NOMO-1 treated with DMSO at 0.1 percent for 48 hours (cell line): ENCODE data around the gene HOXC10.
A peak's percentile ranks its signal among the peaks of the same experiment; 100 is the strongest.

Experiments
- DNase-seq: peaks from one replicate; lab custom pipeline; 2025; ENCODE audit not compliant: unreplicated experiment; lab: John Stamatoyannopoulos, UW

Gene HOXC10

DNA sequence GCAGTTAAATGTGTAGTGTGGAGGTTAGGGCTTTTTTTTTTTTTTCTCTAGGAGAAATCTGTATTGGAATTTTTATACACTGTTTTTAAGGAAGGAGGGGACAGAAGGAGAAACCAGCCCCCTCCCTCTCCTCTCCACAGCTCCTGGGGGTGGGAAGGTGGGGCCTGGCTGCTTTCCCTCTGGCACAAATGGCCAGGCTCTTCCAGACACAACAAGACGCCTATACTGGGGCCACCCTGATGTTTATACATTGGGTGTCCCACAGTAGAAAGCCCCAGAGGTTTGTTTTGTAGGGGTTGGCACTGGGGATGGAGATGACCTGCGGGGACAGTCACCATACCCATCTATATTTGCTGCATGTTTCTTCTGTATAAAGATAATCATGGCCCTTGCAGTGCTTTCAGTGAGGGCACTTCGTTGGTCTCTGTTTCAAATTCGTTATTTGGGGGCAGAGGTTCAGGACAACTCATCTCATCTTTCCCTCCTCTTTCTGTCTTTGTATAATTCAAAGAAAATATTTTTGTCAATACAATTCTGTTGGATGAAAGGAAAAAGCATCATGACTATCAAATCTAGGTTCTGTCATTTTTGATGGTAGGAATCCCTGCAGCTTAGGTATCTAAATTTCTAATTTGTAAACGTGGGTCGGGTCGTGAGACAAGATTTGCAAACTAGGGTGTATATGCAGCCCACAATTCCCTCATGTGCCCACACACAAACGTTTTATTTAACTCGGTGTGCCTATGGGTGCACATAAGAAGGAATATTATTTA, 7.9 kb upstream of the HOXC10 start:
- no peak for DNase-seq

- no peak for DNase-seq
Measured at GRCh38 chr12:53977596-53978445, 7.1 kb upstream of the HOXC10 start.

- no peak for DNase-seq
Measured at GRCh38 chr12:53978477-53979356, 6.2 kb upstream of the HOXC10 start.

- DNase-seq: no peak
Measured at GRCh38 chr12:53980104-53980801, 4.7 kb upstream of the HOXC10 start.

DNA sequence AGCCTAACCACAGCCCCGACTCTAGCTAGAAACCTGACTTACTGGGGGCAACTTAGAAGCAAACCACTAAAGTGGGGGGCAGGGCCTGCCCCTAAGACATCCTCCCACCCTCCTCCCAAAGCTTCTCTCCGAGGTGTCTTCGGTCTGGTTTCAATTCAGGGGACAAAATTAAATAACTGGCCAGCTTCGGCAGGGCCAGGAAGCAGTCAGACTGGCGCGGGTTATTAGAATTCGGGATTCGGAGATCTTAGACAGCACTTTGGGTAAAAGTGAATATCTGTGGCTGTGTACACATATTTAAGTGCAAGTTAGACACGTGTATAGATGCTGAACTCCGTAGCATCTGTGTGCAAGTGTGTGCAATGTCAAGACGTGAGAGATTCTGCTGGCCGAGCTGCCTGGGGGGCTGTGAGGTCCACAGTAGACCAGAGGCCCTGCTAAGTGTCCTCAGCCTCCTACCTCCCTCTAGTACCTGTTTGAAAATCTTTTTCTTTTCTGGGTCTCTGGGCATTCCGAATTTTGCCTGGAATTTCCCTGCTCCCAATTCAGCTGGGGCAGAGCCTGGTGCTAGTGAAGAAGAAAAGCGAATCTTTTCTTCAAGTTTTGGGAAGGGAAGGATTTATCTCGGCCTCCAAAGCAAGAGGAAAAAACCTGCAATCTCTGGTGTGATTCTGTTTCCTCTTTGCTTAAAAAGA, 4.0 kb upstream of the HOXC10 start:
- DNase-seq: no peak

- no peak for DNase-seq
Measured at GRCh38 chr12:53981634-53982565, 3.0 kb upstream of the HOXC10 start.

- no peak for DNase-seq
Measured at GRCh38 chr12:53982648-53983567, 2.0 kb upstream of the HOXC10 start.

DNA sequence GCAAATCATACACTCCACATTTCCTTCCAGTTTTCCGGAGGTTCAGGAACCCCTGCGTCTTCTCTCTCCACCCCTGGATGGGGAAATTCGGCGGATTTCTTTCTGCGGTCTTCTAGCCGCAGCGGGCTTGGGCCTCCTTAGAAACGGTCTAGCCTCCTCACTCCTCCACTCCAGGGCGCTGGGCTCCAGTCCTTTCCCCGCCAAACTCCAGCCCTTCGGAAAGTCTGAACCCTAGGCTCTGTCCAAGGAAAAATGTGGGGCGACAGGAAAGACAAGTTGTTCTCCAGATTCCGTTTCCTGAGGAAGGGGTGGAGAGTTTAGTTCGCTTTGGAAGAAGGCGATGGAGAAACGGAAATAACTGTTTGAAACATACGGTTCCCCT, 1.4 kb upstream of the HOXC10 start:
- peak; percentile 28 for DNase-seq

DNA sequence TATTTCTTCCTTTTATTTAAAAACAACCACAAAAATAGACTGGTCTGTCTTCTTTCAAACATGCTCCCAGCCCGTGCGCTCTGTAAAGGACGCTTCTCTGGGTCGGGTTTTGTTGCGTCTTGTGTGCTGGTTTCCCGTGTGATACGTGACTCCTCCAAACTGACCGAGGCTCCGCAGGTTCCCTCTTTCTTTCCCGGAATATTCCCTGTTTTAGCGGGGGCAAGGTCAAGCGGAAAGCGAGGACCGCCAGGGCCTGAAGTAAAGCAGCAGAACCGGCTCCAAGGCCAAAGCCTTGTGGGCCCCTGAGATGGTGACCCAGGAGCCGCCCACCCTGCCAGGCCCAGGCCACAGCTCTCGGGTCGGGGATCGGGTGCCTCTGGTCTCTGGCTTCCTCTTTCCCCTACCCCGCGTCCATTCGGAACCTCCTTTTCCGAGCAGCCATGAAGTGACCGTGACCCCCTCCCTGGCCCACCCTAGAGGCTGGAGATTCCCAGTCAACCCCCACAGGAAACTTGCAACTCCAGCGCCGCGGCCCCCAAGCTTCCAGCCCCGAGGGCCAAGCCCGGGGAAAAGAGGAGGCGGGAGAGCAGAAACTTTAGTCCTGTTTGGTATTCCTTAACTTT, 885 bp upstream of the HOXC10 start:
- DNase-seq: no peak

DNA sequence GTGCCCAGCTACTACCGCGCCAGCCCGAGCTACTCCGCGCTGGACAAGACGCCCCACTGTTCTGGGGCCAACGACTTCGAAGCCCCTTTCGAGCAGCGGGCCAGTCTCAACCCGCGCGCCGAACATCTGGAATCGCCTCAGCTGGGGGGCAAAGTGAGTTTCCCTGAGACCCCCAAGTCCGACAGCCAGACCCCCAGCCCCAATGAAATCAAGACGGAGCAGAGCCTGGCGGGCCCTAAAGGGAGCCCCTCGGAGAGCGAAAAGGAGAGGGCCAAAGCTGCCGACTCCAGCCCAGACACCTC, 697 bp downstream of the HOXC10 start:
- DNase-seq: no peak

GRCh38 chr12:53985994-53986685, 1.2 kb downstream of the HOXC10 start:
- no peak for DNase-seq

GRCh38 chr12:53986686-53987483, 1.9 kb downstream of the HOXC10 start:
- no peak for DNase-seq

DNA sequence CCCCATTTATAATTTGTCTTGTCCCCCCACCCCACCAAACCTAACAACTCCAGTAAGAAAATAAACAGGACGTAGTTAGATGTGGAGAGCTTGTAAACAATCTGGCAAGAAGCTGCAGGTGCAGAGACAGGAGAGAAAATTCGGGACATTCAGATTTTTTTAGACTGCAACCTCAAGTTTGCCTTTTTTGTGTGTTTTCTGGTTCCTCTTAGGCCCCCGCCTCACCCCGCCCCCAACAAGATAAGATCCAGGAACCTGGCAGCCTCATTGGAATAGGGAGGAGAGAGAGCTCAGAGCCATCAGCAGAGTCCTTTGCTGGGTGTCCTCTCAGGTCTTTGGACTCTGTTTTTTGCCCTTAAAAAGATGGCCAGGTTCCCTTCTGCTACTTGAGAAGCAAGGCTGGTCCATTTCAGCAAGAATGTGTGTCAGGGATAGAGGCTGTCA, 2.9 kb downstream of the HOXC10 start:
- no peak for DNase-seq

GRCh38 chr12:53988541-53989226, 3.7 kb downstream of the HOXC10 start:
- no peak for DNase-seq

DNA sequence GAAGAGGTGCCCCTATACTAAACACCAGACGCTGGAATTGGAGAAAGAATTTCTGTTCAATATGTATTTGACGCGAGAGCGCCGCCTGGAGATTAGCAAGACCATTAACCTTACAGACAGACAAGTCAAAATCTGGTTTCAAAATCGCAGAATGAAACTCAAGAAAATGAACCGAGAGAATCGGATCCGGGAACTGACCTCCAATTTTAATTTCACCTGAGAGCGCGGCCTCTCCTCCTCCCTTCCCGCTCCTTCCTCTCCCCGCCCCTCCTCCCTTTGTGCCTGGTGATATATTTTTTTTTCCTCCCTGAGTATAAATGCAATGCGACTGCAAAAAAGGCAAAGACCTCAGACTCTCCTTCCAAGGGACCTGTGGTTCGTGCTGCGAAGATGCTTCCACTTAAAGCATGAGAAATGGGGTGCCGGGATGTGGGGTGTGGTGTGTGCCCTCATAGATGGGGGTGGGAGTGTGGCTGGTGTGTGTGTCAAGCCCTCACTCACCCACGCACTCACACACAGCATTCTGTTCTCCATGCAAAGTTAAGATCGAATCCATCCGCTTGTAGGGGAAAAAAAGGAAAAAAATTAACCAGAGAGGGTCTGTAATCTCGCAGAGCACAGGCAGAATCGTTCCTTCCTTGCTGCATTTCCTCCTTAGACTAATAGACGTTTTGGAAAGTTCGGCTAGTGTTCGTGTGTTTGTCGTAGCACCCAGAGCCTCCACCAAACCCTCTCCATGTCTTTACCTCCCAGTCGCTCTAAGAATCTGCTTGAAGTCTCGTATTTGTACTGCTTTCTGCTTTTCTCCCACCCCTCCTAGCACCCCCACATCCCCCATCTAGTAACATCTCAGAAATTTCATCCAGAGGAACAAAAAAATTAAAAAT, 4.5 kb downstream of the HOXC10 start:
- DNase-seq: peak; percentile 77
